CD4-positive, alpha-beta T cell treated with Interleukin-4 for 4 hours (primary cell): ENCODE measurements around the gene HGD.
A peak's percentile ranks its signal among the peaks of the same experiment; 100 is the strongest.
"Not testable (repeated sequence)": the region's sequence is repeated elsewhere in the genome, so short reads cannot be mapped to it uniquely, and the experiment has no call there.

Source experiments
- DNase-seq: peaks from one replicate; pipeline ENCODE4 v3.0.0-alpha.2; 2020

Gene HGD

DNA sequence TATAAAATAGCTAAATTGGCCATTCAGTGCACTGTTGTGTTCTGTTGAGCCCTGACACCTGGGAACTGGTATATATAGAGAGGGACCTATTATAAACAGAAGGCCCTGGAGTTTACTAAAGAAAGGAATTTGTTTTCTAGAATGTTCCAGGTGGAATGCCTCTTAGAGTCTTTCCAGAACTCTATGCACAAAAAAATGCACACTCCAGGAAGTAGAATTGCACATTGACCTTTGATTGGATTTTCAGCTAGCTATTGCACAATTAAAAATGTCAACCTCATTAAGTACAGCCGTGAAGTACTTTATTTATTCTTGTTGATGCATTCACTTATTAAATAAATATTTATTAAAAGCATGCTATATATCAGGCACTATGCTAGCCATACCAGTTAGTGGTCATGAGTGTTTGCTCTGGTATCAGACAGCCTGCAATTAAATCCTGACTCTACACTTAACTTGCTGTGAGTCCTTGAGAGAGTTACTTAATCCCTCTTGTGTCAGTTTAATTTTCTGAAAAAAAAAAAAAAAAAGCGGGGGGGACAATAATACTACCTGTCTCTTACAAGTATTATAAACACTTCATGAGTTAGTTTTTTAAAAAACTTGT lies 45.1 kb downstream of the HGD start:
- DNase-seq = no peak

- no peak for DNase-seq
These were observed 47.5 kb downstream of the HGD start for GRCh38 chr3:120634539-120634938.

DNA sequence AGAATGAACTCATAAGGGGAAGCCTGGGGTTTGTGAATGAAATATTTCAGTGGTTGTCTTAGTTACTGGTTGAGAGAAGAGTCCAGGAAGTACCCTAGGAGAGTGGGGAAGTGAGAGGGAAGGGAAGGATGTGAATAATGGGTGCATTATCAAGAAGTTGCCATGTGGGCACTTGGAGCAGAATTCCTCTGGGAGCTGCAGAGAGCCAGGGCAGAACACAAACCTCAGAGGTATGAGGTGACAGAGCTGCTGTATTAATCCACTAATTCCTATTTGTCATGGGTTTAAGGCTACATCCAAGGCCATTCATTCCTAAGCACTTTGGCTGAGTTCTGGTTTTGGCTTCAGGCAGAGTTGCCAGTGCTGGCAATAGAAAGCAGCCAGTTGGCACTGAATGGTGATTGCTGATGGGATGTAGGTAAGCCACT lies 56.9 kb downstream of the HGD start:
- no peak for DNase-seq

GRCh38 chr3:120623727-120624093 lies 58.3 kb downstream of the HGD start:
- DNase-seq = no peak

DNA sequence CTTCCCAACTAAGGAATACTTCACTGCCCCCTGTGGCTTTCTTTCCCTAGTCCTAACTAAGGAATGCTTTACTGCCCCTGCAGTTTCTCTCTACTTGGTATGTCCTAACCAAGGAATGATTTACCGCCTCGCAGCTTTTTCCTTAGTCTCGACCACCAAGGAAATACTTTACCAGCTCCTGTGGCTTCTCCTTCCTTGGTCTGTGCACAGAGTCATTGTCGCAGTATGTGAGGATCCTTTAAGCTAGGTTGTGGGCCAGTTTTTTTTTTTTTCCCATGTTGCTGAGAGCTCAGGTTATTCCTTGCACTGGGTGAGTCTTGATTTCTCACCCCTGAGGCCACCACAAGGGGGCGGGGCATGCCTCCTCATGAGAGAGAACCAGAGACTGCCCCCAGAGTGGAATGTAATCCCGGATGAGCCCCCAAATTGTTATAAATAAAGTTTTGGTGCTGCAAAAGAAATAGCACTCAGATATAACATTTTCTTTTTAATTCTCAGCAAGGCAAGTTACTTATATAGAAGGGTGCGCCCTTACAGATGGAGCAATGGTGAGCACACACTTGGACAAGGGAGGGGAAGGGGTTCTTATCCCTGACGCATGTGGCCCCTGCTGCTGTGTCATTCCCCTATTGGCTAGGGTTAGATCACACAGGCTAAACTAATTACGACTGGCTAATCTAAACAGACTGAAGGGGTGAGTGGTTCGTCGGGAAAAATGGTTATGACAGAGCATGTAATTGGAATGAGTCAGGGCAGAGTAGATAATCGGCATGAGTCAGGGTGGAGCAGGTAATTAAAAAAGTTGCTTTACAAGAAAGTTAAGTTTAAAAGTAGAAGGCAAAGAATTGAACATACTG lies 58.9 kb downstream of the HGD start:
- DNase-seq = no peak

DNA sequence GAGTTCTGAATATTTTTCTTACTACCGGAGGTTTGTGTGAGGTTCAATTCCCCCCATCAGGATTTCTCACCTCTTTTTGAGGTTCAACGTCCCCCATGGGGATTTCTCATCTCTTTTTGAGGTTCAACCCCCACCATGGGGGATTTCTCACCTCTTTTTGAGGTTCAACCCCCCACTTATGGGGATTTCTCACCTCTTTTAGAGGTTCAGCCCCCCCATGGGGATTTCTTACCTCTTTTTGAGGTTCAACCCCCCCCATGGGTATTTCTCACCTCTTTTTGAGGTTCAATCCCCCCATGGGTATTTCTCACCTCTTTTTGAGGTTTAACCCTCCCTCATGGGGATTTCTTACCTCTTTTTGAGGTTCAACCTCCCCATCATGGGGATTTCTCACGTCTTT lies 59.6 kb downstream of the HGD start:
- no peak for DNase-seq

DNA sequence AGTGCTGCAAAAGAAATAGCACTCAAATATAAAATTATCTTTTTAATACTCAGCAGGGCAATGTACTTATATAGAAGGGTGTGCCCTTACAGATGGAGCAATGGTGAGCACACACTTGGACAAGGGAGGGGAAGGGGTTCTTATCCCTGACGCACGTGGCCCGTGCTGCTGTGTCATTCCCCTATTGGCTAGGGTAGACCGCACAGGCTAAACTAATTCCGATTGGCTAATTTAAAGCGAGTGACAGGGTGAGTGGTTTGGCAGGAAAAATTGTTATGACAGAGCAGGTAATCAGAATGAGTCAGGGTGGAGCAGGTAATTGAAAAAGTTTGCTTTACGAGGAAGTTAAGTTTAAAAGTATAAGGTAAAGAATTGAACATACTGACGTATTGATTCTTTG lies 65.3 kb downstream of the HGD start:
- not testable (repeated sequence) for DNase-seq

GRCh38 chr3:120615847-120616609 lies 66.0 kb downstream of the HGD start:
- DNase-seq = no peak

GRCh38 chr3:120614765-120615164 lies 67.3 kb downstream of the HGD start:
- DNase-seq = no peak

DNA sequence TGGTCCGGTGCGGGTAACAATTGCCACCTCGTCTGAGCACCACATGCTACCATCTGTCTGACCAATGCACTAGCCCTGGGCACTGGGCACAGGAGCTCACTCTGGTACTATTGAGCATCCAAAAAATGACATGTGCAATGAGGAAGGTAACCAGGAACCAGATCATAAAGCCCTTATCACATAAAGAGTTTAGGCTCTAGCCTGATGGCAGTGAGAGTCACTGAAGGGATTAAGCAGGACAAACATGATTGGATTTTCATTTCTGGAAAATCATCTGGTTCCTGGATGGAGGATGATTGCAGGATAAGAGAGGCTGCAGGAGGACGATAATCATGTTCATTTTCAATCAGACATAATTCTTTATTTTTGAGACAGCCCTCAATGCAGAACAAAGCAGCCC lies 73.5 kb downstream of the HGD start:
- DNase-seq = no peak

- no peak for DNase-seq
These were observed 77.3 kb downstream of the HGD start for GRCh38 chr3:120604784-120605183.

DNA sequence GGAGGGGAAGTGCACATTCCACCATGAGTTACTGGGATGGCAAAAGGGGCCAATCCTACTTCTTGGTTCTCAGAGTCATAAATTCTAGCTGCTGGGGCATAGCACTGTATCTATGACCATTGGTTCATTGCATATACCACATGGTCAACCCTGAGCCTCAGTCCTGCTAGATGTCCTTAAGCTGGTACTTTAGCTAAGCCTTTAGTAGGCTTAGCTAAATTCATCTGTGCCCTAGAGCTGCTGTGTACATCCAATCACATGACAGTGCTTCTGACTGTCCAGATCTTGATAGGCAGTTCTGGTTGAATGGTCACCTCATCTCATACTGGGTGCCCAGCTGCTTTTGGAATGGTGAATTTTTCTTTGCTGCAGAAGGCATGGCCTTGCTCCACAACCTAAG lies 77.7 kb downstream of the HGD start:
- DNase-seq = no peak

GRCh38 chr3:120602682-120603081 lies 79.4 kb downstream of the HGD start:
- no peak for DNase-seq

GRCh38 chr3:120601554-120601953 lies 80.5 kb downstream of the HGD start:
- DNase-seq = no peak

- DNase-seq = no peak
These were observed 82.8 kb downstream of the HGD start for GRCh38 chr3:120599211-120599610.

DNA sequence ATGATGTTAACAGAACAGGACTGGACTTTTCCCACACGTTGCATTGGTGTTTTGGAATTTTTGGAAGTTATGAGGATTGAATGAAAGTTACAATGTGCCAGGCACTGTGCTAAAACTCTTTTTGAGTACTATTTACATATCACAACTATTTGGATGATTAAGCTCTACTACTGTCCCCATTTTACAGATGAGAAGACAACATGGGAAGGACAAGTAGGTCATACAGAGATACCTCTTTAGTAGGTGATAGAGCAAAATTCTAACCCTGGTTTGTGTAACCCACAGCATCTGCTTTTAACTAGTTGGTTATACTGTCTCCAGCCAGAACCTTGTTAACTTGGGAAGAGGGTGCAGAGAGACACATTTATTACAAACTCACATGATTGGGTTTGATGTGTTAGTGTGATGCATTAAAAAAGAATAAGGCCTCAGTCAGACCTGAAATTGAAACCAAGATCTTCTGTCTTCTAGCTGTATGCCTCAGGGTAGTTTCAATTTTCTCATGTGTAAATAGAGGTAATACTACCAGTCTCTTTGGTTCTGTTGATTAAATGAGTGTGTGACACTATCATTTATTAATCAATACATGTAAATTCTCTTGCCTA lies 84.5 kb downstream of the HGD start:
- peak; percentile 10 for DNase-seq

GRCh38 chr3:120596853-120597223 lies 85.2 kb downstream of the HGD start:
- DNase-seq = no peak

DNA sequence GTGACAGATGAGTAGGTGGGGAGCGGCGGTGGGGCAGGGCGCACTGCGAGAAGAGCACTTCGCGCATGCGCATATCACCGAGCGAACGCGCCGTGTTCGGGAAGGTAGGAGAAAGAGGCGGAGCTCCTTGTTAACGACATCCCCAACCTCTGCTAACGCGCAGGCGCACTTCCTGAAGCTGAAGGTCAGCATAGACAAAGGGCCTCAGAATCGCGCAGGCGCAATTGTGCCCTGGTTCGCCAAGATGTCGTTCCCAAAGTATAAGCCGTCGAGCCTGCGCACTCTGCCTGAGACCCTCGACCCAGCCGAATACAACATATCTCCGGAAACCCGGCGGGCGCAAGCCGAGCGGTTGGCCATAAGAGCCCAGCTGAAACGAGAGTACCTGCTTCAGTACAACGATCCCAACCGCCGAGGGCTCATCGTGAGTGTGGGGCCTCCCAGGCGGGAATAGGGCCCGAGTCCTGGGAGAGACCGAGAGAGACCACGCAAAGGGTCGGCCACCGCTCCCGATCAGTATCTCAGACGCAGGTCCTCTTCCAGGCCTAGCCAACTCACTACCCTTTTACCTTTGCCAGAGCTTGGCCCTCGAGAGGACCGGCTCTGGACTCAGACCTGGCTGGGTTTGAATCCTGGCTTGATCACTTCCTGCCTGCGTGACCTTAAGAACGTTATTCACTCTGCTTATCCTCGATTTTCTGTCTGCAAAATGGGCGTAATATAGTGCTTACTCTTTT lies 85.8 kb downstream of the HGD start, which contains the start of gene NDUFB4:
TSS of gene NDUFB4 (plus strand) at position 221 of the 737 bp plus-strand sequence. CDS start at position 245, 24 bp downstream.
- peak; percentile 98 for DNase-seq

DNA sequence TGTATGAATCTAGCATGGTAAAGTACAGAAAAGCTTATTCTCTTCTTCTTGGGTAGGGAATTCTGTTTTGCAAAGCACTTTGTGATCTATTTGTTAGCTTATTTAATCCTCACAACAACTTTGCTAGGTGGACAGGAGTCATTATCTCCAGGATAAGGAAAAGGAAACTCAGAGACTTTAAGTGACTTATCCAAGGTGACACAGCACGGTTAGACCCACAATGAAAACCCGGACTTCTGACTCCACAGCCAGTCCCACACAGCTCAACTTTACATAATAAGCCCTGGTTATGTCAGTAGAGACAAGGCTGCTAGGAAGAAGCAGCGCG lies 86.3 kb downstream of the HGD start:
- no peak for DNase-seq

DNA sequence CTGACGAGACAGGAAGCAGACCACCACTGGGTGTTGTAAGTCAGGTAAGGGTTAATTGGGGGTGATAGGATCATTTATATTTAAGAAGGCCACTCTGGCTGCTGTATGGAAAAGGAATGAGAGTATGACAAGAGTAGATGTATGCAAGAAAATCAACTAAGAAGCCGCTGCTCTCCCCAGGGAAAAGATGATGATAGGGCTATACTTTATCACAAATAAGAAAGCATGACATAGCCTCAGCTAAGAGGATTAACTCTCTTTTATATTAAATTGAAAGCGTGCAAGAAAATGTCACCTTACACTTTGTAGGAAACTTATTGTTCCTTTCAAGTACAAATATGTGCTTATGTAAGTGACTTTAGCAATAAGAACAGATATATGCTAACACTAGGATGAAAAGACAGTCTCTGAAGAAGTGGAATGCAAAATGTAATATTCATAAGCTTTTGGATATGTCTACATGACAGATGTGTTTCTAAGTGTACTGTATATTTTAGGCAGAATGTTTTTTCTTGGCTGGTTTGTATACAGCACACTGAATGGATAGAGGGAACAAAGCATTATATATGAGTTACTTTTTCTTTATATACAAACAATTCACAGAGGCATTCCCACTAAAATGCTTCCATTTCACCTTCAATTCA lies 94.6 kb downstream of the HGD start:
- DNase-seq = no peak
